RPMI7951 (cell line): Measurements from ENCODE around the gene PCDH8. TPM values are rescaled to one million over a fixed set of nuclear protein-coding genes. Genes with fewer than 3 reads are reported as not detected.
A peak's percentile ranks its signal among the peaks of the same experiment; 100 is the strongest.

ENCODE experiments used
- DNase-seq: peaks from one replicate; pipeline ENCODE4 v3.0.0-alpha.2; 2012; ENCODE audit warnings: low read depth
- total RNA-seq: library from RNA; depleted of rRNA; stranded (reverse); fragments of >200 nt; shearing (Covaris generic); gene quantifications from 2 replicates; pipeline ENCODE4 v1.2.3, GENCODE V29; 2014; rRNA removed

PCDH8 gene
- total RNA-seq = not detected in 2 replicates

- no peak for DNase-seq
Measured at GRCh38 chr13:52848455-52849195, at the start of gene PCDH8. Gene PCDH8 (minus strand): TSS chr13:52848640. CDS start chr13:52848436, 204 bp downstream.

DNA sequence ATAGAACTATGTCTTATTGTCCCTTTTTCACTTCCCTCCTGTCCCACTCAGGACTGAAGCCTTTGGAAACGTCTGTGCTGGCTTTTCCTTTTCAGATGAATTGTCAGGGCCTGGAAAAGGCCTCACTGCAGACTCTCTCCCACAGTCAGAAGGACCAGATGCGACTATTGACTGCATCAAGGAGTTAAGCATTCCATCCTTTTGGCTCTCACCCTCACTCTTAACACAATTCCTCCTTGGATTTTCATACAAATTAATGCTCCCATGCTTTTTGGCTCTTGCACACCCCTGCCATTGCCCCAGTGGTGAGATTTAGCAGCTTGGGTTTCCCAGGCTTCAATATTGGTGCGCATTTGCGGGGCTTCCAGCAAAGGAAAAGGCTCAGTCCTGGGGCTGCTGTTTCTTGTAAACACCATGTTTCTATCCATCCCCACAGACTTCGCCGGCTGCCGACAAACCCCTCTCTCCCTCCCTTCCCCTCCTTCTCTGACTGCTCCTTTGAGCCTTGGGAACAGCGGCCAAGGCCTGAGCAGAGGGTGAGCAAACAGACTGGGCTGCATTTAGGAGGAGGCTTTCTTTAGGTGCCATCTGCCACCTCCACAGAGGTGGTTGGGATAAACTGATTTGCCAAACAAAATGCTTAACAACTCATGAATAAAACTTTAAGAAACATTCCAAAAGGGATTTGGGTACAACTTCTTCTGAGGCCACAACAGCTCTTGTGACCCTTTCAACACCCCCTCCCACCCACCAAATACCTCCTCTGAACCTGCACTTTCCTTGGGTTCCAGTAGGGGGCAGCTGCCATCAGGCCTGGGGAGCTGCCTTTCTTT lies 48.6 kb upstream of the PCDH8 start:
- DNase-seq = no peak

GRCh38 chr13:52894413-52894812 lies 46.0 kb upstream of the PCDH8 start:
- DNase-seq = no peak

- no peak for DNase-seq
Measured at GRCh38 chr13:52892925-52893324, 44.5 kb upstream of the PCDH8 start.

DNA sequence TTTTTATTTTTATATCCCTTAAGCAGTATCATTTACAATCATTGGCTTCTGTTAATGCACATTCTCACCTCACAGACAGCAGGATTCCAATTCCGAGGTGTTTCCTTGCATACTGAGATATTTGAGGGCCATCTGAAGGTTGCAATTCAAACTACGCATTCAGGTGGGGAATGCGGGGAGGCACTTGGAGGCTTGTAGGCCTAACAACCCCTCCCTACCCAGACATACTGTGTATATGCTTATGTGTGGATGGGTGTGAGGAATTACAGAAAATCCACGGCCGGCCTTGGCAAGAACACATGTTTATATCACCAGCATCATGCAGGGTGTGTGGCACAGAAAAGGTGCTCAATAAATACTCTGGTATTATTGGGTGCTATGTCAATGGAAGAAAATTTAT lies 43.3 kb upstream of the PCDH8 start:
- DNase-seq = no peak

DNA sequence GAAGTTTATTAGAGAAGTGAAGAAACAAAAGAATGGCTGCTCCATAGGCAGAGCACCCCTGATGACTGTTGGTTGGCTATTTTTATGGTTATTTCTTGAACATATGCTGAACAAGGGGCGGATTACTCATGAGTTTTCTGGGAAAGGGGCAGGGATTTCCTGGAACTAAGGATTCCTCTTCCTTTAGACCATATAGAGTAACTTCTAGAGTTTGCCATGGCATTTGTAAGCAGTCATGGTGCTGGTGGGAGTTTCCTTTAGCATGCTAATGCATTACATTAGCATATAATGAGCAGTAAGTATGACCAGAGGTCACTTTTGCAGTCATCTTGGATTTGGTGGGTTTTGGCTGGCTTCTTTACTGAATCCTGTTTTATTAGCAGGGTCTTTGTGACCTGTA lies 38.7 kb upstream of the PCDH8 start:
- no peak for DNase-seq

DNA sequence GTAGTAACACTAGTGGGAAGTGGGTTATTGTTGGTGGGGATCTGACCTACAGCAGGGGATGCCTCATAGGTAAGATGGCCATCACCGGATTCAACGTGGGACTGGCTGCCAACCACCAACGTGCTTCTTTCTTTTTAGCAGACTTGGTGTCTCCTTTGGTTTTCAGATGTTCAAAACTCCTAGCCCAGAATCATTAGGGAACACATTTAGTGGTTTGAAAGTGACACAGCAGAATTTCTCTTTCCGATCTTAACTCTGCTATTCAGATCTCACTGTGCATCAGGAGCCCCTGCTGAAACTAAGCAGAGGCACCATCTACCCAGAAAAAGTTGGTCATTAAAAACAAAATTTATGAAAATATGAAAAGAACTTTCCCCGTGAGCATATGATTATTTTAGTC lies 36.7 kb upstream of the PCDH8 start:
- no peak for DNase-seq

DNA sequence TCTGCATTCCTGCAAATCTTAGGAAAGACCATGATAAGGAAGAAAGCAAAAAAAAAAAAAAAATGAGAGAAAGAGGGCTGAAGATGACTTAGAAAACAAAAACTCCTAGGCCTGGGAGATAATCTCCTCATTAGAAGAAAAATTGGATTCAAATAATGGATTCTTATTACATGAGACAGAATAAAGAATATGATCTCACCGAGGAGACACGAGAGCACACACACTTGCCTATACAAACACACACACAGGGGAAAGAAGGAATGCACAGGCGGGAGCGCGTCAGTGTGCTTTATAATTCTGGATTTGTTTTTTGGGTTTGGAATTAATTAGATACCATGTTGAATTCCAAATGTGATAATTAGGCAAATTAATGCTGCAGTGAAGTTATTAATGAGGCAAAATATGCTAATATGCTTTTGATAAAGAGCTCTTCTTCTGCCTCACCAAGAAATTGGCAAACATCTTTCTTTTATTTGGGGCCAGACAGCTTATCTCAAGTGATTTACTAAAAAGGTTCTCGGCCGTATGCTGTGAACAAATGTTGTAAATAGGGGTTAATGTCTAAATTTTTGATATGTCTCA lies 36.1 kb upstream of the PCDH8 start:
- DNase-seq = no peak

DNA sequence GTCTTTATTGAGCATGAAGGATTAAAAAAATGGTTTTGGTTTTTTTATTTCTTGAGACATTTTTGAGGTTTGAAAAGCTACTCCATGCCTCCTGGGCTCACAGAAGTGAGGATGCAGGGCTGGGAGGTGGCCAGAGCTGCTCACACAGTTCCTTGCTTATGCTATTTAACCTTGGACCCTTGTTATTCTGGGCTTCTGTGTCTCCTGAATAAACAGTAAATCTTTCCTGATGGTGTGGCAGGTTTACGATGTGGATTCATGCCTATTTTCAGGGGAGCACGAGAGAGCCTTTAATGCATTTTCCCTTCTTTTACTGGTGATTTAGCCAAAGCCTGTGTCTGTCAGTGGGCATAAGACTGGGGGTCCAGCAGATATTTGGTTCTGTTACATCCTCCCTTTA lies 34.3 kb upstream of the PCDH8 start:
- DNase-seq = no peak

DNA sequence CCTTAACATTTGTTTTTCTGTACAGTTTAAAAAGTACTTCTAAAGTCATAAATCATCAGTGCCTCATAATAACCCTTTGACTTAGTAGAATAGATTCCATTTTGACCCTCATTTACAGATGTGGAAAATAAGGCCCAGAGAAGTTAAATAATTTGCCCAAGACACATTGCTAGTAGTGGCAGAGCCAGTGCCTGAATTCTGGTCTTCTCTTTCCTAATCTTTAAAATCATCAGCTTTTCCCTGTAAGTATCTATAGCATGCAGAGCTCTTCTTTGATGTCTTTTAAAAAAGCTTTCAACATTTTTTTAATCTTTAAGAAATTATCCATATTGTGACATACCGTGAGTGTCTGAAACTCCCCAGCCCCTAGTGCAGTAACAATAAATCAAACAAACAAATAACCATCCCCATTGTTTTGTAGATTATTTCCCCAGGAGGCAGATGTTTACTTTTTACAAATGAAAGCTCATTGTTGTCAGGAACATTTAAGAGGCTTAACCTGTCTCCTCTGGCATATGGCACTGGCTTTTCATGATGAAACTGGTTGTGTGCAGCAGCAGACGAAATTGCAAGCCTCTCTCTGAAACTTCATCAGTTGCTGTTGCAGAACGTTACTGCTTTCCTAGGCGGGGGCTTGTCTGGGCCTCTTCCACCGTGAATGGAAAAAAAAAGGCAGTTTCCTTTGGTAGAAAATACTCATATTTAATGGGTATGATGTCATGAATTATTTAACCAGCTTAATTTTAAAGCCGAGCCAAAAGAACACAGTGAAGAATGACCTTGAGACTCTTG lies 31.7 kb upstream of the PCDH8 start:
- DNase-seq = no peak

DNA sequence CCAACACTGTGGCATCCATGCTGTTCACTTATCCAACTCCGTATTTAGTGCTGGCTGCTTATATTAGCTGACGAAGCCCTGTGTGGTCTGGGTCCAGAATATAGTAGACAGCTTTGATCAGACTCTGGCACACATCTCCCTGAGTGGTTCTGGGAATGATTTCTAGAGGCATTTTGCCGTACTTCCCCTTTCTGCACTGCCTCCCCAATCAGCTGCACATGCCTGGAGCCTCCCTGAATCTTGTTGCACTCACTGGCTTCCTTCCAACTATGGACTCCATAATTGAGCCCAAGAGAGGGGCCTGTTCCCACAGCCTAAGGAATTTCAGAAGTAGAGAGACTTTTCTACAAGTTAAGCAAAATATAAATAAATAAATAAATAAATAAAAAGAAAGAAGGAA lies 30.4 kb upstream of the PCDH8 start:
- DNase-seq = no peak

DNA sequence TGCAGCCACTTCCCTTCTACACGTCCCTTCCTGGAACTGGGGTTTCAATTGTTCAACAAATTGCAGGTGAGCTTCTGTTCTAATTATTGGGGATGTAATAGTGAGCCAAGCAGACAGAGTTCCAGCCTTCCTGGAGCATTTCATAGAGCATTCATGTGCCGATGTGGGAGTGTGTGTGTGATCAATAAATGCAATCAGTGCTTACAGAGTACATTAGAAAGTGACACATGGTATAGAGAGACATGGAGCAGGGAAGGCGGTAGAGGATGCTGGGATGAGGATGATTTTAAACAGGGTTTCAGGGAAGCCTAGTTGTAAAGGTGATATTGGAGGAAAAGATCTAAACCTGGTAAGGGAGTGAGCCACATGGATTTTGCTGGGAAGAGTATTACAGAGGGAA lies 21.7 kb upstream of the PCDH8 start:
- DNase-seq = no peak

- DNase-seq = no peak
Measured at GRCh38 chr13:52869621-52870020, 21.2 kb upstream of the PCDH8 start.

DNA sequence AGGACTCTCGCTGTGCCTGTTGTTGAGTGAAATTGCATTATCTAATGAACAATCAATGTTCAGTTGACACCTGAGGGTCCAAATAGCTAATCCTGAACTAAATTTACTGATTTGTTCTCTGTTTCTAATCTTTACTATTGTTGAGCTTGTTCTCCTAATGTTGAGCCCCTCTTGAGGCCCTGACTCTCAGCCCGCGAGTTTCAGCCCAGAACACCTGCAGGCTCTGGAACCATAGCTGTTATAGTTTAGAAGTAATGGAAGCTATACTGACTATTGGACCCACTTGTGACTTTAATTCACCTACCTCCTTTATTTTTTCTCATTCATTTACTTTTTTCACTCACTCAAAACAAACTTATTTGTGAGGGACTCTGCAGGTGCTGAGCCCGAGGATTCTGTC lies 20.6 kb upstream of the PCDH8 start:
- DNase-seq = no peak

- DNase-seq = no peak
Measured at GRCh38 chr13:52868190-52868589, 19.8 kb upstream of the PCDH8 start.

DNA sequence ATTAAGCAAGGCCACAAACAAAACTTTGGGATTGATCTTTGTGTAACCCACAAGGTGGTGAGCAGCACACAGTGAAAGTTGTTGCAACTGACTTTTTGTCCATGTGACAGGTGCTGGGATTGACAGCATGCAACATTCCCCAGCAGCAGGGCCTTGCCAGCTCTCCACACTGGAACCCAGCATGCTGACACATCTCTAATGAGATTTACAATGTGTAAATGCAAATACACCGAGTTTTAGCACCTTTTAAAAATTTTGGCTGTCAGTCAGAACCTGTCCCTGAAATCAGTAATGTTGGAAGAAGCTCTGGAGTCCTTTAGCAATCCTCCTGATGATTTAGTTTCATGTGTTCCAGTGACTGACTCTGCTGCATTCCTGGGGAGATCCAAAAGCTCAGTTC lies 16.5 kb upstream of the PCDH8 start:
- no peak for DNase-seq

- DNase-seq = no peak
Measured at GRCh38 chr13:52862358-52863206, 14.1 kb upstream of the PCDH8 start.

DNA sequence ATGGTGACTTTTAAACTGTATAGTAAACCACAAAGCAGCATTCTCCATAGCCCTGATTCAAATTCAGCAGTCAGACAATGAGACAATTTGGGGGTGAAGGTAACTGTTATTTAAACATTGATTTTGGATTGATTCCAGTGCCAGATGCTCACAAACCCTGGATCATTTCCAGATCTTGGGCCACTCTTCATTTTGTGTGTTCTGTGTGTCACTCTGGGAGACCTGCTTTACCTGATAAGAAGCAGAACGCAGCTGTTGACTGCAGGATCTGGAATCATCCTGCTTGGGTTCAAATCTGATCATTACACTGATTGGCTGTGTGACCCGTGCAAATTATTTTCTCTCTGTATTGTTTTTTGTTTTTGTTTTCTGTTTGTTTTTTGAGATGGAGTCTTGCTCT lies 4.0 kb upstream of the PCDH8 start:
- no peak for DNase-seq

GRCh38 chr13:52851137-52851962 lies 2.9 kb upstream of the PCDH8 start:
- DNase-seq = peak; percentile 6
